Fibroblast of mammary gland (primary cell): Measurements from ENCODE around the gene PIK3R1.

Source experiments
- DNase-seq: peaks from one replicate; pipeline ENCODE4 v3.0.0-alpha.2; 2010; ENCODE audit warnings: low read depth
- H3K4me3 ChIP-seq: 2 replicates; pipeline ENCODE4 v1.5.1; 2011; ENCODE audit warnings: low read depth, mild to moderate bottlenecking, low read length, moderate library complexity; ENCODE audit not compliant: control insufficient read depth
- CTCF ChIP-seq: conservative IDR thresholded peaks from 2 replicates; pipeline ENCODE4 v1.5.1; 2011; ENCODE audit warnings: low read depth, low read length, inconsistent platforms; ENCODE audit not compliant: control insufficient read depth, insufficient read depth

Gene PIK3R1

GRCh38 chr5:68215208-68215897, at the start of gene PIK3R1:
Gene PIK3R1 (plus strand): TSS chr5:68215756. CDS start chr5:68226676, 10,920 bp downstream.
- H3K4me3 ChIP-seq, result peak within 1 kb of the TSS; percentile 87
- TF ChIP-seq CTCF, result peak; percentile 24
- peak; percentile 91 for DNase-seq

DNA sequence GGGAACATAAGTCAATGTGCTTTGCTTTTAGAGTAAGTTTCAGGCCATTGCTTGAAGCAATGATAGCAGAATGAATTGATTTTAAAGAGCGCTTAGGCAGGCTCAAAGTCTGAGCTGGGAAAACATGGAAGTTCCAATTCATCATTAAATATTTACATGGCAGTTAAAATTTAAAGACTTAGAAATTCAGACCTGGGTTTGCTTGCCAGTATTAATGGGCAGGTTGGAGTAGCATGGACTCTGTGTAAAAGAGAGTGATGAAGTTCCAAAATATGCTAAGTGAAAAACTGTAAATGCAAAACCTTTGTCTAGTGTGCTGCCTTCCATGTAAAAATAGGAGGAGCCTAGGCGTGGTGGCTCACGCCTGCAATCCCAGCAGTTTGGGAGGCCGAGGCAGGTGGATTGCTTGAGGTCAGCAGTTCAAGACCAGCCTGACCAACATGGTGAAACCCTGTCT, 48.3 kb upstream of the PIK3R1 start:
- no peak for TF ChIP-seq CTCF
- no peak for DNase-seq
- H3K4me3 ChIP-seq, result no peak overlapping the region

- TF ChIP-seq CTCF, result no peak
- DNase-seq, result peak; percentile 28
- H3K4me3 ChIP-seq, result no peak overlapping the region
These were observed 45.7 kb upstream of the PIK3R1 start for GRCh38 chr5:68169903-68170302.

DNA sequence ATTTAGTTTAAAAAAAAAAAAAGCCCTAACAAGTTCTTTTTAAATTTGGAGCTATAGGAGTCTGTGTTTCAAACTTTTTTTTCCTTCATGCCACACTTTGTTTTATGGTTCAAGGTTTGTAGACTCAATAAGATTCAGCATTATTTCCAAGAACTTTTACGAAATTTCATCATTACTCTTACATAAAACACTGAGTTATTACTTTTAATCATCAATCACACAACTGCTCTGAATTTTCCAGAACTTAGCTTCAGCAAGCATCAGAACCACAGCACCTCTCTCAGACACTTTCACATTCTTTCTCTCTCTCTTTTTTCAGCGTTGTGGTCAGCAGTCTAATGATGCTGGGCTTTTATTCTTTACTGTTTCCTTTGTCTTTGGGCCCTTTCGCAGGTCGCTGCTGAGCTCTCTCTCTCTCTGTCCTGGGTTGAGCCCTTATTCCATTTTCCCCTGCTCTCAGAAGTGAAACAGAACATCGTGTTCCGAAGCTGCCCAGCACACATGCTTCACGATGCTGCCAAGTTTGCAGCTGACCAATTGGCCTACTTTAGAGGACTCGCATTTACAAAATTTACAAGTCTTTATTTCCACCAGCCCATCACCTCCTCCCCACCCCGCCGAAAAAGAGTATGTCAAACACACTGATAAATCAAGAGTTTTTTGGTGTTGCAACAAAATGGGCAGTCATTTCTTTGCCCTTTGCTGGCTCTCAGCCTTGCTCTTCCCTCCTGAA, 44.6 kb upstream of the PIK3R1 start:
- H3K4me3 ChIP-seq, result no peak overlapping the region
- peak; percentile 89 for DNase-seq
- no peak for TF ChIP-seq CTCF

GRCh38 chr5:68172314-68172713, 43.2 kb upstream of the PIK3R1 start:
- no peak overlapping the region for H3K4me3 ChIP-seq
- peak; percentile 16 for DNase-seq
- no peak for TF ChIP-seq CTCF

DNA sequence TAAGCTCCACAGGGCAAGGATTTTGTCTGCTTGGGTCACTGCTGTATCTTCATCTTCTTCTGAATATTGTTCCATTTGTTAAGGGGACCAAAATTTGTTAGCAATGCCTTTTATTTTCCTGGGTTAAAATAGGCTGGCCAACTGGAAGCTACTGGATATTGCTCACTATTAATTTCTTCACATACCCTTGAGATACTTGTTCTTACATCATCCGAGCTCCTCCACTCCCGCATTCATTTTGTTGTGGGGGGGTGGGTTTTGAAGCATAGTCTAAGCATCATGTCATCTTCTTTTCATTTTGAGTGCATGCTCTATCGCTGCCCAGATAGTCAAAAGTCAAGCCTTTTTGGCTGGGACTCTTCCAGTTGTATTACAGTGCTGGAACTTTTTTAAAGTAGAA, 42.5 kb upstream of the PIK3R1 start:
- TF ChIP-seq CTCF, result no peak
- peak; percentile 55 for DNase-seq
- H3K4me3 ChIP-seq, result no peak overlapping the region
